HG03196 (cell line): ENCODE results near the gene PRPF6.

Experiments used
- ATAC-seq: cut with Tn5 transposase; IDR thresholded peaks from one replicate; pipeline ENCODE4 v1.9.1; 2021; ENCODE audit not compliant: unreplicated experiment

Gene PRPF6

DNA sequence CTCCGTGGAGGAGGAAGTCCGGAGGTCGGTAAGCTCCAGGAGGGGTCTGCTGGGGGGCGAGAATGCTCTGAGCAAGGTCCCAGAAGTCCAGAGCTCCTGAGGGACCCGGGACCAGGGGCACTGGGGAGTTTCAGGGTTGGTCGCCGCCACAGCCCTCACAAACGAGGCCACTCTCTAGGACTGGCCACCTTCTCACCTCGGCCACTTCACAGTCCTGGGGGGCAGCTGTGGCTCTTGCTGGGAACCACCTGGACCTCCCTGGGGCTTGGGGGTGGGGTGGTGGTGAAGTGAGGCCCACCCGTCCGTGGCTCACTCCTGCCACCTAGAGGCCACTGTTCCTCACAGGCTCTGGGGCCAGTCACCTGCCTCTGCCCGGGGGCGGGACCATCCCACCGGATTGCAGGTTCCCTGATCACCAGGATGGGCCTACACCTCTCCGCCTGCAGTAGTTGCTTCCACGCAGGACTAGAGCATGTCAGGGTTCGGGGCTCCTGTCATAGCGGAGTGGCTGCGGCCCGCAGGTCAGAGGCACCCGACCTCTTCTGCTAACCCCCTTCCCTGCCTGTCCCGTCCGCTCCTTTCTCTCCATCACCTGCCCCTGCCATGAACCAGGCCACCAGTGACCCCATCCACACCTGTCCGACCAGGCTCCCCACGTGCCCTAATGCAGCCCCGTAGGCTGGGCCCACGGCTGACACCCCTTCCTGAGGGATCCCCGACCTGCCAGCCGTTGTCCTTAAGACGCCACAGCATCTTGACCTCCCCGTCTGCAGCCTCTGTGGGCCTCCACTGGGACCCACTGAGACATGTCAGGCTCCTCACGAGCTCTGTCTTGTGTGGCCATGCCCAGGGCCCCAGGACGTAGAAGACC, 76.9 kb downstream of the PRPF6 start:
- no peak for ATAC-seq

DNA sequence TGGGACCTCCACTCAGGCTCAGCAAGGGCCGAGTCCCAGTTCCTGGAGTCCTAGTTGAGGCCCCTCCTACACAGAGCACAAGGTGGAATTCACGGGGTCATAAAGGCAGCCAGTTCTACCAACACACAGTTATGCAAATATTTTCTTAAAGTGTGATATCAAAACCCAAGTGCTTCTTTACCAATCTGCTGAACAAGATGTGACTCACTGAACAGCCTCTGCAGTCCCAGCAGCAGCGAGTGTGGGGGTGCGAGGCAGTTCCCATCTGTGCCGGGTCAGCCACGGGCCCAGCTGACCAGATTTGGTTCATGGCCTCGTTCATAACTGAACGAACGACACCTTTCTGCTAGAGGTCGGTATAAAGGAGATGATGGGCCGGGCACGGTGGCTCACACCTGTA, 77.6 kb downstream of the PRPF6 start:
- ATAC-seq: no peak

DNA sequence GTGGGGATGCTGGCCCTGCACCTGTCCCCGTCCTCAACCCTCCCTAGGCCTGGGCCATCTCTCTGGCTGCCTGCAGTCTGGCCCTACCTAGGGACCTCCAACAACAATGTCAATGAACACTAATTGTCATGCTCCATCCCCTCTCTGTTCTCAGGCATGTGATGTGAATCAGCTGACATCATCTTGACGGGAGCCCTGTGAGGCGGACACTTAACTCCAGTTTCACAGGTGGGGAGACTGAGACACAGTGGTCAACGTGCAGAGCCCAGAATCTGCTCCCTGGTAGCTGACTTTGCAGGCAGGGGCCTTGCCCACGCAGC, 81.3 kb downstream of the PRPF6 start:
- no peak for ATAC-seq

DNA sequence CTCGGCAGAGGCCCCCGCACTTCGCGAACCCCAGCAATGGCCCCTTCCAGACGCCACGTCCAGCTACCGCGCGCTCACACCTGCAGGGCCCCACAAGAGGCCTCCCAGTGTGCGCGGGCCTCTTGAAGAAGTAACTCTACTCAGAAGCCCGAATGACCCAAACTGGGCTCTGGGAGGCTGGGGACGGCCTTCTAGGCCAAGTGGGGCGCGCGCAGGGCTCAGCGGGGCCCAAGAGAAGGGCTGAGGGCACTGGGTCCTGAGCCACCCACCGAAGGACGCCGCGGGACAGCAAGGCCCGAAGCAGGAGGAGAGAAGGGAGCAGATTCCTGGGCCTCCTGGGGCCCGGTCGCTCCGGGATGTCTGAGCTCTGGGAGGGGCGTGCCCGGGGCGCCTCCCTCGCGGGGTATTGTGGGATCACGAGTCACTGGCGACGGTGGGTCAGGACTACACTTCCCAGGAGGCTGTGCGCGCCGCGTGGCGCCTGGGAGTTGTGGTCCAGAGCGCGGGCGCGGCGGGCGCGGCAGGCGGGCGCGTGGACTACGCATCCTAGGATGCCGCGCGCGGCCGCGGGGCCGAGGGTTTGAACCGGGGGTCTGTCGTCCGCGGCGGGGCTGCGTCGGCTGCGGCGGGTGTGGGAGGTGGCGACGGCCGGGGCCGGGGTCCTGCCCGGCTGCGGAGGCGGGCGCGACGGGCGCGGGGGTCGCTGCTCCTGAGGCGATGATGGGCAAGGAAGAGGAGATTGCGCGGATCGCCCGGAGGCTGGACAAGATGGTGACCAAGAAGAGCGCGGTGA, 81.9 kb downstream of the PRPF6 start, which contains the start of gene TCEA2:
Gene TCEA2 (plus strand): TSS at position 603 of the 793 bp plus-strand sequence. CDS start 115 bp downstream, at position 718.
- ATAC-seq: peak; percentile 74

DNA sequence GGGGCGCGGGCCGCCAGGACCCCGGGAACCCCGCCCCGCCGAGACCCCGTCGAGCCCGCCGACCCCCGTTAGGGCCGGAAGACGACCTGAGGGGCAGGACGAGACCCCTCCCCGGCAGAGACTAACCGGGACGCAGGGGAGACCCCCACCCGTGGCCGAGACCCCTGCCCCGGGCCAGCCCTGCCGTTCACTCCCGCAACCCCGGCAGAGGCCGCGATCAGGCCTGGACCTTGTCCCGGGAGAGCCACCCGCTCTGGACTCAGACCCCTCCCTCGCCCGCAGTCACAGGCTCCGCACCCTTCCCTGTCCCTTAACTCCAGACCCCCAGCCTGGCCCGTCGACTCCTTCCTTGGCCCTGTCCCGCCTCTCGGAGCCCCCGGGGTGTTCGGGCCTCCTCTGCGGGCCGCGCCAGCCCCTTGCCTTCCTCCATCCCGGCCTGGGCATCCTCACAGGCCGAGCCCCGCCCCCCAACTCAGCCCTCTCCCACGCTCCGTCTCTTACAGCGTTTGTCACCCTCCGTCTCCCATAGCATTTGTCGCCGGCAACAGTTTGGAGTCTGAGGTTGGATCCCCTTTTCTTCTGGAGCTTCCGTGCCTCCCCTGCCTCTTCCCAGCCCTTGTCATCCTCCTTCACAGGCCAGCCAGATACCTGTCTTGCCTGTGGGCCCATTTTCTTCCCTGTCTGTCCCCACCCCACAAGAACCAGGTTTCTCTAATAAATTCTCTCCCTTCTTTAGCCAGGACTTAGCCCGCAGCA, 82.6 kb downstream of the PRPF6 start:
- no peak for ATAC-seq

DNA sequence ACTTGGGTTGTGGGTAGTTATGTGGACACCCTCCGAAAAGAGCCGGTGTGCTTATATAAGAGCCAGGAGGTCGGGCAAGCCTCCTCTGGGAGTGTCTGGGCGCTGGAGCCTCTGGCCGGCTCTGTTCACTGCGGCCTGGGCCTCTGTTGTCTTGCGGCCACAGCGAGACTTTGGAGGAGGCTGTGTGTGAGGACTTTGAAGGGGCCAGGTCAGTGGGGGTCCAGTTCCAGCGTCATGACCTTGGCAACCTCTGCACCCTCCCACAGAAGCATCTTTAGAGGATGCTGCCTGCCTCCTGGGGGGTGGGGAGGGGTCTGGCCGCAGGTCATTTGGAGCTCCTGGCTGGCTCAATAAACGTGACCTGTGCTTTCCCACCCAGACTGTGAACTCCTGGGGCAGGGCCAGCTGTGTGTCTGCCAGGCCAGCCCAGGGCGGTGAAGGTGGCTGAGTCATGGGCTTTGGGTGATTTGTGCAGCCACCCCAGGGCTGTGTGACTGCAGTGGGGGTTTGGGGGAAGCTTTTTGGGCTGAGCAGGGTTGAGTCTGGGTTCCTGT, 83.3 kb downstream of the PRPF6 start:
- no peak for ATAC-seq

DNA sequence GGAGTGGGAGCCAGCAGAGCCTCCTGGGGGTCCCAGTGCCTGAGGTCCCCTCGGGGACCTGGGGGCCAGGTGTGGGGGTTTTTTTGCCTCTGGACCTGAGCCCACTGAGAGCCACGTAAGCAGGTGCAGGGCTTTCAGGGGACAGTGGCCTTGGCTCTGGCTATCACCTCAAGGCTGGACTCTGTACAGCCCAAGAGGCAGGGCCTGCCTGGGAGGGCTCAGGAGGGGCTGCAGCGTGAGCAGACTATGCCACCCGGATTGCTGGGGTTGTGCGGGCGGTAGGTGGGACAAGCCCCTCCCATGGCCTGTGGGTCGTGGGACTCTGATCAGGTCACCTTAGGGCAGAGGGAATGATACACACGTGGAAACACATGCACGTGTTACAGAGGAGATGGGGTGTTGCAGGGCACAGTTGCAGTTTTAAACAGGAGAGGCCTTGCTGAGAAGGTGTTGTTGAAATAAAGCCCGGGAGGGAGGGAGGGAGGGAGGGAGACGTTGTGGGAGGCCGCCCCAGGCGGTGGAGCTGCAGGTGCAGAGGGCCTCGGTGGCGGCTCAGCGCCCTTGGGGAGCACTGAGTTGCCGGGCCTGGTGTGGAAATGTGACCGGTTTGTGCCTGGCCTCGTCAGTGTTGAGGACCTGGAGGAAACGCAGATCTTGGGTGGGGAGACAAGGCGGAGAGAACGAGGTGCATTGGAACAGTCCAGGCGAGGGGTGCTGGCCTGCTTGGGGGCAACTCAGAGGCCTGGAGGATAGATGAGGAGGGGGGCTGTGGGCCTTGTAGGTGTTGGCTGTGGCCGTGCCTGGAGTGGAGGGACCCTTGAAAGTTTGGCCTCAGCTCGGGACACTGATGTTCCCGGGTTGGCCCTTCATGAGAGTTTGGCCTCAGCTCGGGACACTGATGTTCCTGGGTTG, 84.4 kb downstream of the PRPF6 start:
- ATAC-seq: no peak

DNA sequence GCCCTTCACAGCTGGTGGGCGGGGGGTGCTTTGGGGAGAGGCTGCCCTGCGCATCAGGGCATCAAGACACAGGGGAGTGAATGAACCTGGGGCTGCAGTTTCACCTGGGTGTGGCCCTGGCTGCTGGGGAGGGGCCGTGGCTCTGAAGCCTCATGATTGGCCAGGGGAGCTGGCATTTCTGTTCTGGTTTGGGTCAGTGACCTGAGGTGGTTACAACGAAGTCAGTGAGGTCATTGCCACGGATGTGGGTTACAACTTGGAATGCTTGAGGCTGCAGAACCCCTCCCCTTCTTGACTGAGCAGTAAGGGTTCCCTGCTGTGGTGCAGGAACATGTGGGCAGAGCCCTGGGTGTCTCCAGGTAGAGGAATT, 85.0 kb downstream of the PRPF6 start:
- peak; percentile 34 for ATAC-seq

DNA sequence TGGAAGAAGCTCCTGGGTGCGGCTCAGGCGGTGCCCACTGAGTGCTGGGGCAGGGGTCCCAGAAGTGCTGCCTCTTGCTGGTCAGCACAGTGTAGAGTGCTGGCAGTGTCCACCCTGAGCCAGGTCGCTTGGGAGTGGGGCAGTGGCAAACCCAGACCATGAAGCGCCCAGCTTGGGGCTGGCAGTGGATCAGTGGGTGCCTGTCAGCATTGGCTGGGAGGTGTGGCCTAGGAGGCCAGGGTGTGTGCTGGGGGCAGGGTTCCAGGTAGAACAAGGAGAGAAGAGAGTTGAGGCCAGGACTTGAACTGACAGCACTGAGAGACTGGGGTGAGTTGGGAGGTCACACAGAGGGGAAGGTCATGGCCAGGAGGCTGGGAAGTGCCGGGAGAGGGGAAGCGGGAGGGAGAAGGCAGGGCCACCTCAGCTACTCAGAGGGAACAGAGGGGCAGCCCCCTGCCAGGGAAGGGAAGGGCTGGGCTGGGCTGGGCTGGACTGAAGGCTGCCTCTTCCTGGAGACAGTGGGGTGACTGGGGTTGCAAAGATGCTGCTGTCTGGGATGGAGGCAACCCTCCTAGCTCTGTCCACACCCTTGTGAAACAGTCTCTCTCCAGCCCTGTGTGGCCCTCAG, 86.2 kb downstream of the PRPF6 start:
- no peak for ATAC-seq

DNA sequence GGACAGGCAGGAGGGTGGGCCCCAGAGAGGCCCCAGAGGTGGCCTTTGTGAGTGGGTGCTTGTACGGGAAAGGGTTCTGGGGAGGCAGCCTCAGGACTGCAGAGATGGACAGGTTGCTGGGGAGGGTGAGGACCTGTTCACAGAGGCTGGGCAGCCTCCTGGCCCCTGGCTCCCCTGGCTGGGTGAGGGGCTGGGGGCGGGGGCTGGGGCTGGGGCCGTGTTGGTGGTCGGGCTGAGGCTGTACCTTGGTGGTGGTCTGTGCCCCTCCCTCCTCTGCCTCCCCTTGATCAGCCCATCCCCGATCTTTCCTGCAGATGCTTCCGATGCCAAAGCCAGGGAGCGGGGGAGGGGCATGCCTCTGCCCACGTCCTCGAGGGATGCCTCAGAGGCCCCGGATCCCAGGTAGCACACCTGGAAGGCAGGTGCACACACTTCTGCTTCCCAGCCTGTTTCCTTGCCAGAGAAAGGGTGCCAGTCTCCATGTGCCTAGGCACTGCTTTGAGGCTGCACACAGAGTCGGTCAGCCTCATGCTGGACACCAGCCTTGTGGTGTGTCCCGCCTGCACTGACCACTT, 86.9 kb downstream of the PRPF6 start:
- no peak for ATAC-seq

DNA sequence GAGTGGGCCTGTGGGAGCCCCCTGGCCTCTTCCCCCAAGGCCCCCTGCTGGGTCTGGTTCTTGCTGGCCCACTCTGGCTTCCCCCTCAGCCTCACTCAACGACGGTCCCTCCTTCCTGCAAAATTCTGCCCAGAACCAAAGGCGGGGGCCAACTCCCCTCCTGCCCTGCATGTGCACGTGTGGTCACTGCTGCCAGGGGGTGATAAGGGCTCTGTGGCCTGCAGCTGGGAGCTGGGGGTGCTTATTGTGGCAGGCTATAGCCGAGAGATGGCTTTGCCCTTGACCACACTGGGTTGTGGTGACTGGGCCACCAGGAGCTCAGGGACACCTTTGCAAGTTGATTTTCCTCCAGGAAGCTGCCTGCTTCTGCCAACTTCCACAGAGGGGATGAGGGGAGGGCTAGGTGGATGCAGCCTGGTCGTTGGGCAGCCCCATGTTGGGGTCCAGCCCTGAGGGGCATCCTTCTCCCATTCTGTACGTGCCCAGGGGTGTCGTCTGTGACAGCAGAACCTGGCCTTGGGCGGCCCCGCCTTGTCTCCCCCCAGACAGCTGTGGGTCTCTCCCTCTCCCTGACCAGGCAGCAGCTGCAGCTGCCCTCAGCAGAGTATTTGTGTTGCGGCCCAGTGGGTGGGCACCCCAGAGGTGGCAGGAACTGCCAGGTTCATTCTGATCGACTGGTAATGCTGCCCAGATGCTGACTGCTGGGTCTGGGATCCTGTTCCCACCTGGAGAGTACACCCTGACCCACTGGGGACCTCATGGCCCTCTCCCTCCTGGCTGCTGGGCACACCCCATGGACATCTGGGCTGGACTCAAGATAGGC, 87.7 kb downstream of the PRPF6 start:
- ATAC-seq: no peak

DNA sequence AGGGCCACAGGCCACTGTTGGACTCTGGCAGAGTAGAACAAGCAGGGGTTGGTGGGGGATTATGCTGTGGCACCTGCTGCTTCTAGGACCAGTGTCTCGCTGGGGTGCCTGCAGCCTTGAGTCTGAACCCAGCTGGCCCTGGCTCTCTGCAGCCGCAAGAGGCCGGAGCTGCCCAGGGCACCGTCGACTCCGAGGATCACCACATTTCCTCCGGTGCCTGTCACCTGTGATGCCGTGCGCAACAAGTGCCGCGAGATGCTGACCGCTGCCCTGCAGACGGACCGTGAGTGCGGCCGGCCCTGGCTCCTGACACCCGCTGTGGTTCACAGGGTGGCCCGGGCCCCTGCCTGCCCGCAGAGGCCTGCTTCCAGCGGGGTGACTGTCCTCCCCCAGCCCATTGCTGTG, 88.3 kb downstream of the PRPF6 start:
- ATAC-seq: no peak

DNA sequence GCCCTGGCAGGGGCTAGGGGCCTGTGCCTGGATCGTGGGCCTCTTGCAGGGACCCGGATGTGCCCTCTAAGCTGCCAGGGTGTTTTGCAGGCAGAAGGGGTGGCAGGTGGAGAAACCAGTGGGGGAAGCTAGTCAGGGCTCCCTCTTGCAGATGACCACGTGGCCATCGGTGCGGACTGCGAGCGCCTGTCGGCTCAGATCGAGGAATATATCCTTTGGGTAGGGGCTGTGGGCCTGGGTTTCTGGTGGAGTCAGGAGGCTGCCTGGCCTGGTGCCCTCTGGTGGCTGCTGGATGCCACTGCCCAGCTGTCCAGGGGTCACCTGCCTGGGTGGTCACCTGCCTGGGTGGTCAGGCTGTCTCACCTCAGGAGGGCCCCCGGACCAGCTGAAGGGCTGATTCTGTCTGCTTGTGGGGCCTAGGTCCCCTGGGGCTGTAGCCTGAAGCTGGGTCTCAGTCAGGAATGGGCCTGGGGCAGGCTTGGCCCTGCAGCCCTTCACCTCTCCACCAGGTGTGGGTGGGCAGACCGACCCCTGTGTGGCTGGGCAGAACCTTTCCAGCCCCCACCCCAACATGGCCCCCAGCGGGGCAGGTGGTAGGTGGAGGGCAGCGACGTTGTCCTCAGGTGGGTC, 88.8 kb downstream of the PRPF6 start:
- ATAC-seq: no peak

DNA sequence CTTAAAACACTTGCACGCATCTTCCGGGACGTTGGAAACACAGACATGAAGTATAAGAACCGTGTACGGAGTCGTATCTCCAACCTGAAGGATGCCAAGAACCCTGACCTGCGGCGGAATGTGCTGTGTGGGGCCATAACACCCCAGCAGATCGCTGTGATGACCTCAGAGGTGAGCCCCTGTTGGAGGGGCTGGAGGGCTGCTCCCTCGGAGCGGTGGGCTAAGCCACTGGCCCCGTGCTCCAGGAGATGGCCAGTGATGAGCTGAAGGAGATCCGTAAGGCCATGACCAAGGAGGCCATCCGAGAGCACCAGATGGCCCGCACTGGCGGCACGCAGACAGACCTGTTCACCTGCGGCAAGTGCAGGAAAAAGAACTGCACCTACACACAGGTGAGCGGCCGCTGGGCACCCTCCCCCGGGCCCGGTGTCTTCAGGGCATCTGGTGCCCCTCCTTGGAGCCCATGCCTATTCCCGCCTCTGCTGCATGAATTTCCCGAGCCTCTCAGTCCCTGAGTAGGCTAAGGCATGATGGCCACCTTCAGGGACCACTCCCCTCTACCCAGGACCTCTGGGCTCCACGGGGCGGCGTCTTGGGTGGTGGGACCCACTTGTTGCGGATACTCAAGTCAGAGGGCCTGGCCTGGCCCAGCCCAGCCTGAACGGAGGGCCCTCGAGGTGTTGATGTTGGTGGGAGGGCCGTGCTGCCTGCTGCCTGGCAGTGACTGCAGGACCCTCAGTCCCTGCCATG, 89.5 kb downstream of the PRPF6 start:
- no peak for ATAC-seq

DNA sequence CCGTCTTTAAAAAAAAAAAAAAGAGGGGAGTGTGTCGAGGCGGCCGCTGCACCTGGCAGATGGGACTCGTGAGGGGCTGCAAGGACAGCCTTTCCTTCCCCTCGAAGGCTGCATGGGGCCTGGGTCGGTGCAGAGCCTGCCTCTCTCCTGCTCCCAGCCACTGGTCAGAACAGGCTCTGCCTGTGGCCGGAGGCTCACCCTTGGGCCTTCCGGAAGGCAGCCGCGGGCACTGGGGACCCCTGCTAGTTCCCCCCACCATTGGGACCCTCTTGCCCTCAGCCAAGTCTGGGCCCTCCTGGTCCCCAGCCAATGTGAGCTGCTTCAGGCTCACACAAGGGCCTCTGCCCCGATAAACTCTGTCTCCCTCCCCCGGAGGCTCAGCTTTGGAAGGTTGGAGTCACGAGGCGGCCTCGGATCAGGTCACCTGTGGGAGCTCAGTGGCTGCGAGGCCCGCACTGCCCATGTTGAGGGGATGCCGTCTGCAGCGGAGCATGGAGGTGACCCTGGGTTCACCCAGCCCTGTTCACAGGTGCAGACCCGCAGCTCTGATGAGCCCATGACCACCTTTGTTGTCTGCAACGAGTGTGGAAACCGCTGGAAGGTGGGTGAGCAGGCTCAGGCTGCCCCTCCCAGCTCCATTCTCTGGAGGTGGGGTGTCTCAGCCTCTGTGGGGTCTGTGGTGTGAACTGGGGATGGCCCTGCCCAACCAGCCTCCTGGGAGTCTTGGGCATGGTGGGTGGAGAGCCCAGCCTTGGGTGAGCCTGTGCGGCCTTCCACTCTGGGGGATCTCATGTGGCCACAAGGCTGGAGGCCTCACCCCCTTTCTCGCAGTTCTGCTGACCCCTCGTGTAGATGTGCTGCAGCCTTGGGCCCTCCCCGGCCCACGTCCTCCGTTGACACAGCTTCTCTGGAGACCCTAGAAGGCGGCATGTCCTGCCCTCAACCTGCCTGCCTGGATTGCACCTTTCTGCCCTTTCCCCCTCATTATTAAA, 90.7 kb downstream of the PRPF6 start:
- no peak for ATAC-seq

DNA sequence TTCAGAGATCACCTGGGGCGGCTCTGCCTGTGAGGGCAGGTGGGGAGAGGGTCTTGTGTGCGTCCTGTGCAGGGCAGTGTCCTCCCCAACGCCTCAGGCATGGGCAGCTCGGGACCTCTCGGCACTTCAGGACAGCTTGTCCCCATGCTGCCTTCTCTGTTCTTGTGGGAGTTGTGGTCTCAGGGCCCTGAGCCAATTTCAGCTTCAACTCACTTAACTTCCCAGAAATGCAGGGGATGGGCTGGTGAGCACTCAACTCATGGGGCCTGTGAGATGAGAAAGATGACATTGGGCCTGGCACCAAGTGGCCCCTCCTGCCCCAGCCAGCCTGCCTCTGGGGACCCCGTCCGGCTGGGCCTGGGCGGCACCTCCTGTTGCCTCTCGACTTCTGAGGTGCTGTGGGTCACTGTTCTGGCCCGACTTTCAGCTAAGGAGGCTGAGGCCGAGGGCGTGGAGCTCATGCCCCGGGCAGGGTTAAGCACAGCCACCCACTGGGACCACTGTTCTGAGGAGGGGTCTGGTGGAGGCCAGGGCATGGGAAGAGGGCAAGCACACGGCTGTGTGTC, 91.6 kb downstream of the PRPF6 start:
- ATAC-seq: no peak
